DMS 273 (cell line): Measurements from ENCODE around the gene LRRK1.

Source experiments
- DNase-seq: peaks from one replicate; lab custom pipeline; 2025; ENCODE audit not compliant: unreplicated experiment; lab: John Stamatoyannopoulos, UW

The LRRK1 gene

GRCh38 chr15:100890051-100890720, 29.0 kb upstream of the LRRK1 start:
- no peak for DNase-seq

GRCh38 chr15:100890850-100891249, 28.3 kb upstream of the LRRK1 start:
- no peak for DNase-seq

- DNase-seq = no peak
Measured at GRCh38 chr15:100891307-100892012, 27.7 kb upstream of the LRRK1 start.

GRCh38 chr15:100892013-100892355, 27.2 kb upstream of the LRRK1 start:
- DNase-seq = no peak

DNA sequence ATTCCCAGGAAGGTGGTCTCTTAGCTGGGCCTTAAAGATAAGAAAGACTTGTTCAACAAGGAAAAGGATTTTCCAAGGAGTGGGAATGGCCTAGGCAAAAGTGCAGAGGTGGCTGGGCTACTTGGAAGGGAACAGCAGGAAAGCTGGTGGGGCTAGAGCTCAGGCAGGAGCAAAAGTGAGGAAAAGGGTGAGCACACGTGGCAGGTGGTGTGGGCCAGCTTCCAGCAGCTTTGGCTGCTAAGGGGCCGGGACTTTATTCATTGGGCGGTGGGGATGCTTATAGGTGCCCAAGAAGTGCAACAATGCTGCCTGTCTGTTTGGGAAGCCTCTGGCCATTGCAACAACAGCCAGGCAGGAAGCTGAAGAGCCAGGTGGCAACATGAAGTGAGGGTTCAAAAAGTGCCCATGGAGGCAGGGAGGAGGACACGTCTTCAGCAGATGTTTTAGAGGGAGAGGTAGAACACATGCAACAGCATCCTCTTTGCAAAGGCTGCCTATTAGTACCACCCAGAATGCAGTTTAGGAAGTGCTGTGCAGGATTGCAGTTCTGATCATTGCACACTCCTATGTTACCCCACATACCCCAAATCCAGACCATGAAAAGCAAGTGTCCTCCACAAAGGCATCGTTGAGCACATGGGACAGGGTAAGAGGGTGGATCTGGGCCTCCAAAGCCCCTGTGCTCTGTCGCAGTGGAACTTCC, 25.7 kb upstream of the LRRK1 start:
- no peak for DNase-seq

- no peak for DNase-seq
Measured at GRCh38 chr15:100893964-100894295, 25.2 kb upstream of the LRRK1 start.

DNA sequence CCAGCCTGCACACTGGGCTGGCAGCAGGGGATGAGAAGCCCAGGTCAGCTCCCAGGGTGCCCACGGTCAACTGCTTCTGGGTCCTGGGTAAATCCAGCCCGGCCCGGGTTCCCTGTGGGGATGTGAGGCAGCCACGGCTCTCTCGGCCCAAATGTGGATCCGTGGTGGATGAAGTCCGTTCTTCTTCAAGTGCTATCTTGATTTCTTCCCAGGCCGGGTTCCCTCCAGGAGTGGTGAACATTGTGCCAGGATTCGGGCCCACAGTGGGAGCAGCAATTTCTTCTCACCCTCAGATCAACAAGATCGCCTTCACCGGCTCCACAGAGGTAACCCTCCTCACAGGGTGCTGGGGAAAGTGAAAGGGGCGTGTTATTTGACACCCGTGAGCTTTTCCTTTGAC, 23.4 kb upstream of the LRRK1 start:
- no peak for DNase-seq

DNA sequence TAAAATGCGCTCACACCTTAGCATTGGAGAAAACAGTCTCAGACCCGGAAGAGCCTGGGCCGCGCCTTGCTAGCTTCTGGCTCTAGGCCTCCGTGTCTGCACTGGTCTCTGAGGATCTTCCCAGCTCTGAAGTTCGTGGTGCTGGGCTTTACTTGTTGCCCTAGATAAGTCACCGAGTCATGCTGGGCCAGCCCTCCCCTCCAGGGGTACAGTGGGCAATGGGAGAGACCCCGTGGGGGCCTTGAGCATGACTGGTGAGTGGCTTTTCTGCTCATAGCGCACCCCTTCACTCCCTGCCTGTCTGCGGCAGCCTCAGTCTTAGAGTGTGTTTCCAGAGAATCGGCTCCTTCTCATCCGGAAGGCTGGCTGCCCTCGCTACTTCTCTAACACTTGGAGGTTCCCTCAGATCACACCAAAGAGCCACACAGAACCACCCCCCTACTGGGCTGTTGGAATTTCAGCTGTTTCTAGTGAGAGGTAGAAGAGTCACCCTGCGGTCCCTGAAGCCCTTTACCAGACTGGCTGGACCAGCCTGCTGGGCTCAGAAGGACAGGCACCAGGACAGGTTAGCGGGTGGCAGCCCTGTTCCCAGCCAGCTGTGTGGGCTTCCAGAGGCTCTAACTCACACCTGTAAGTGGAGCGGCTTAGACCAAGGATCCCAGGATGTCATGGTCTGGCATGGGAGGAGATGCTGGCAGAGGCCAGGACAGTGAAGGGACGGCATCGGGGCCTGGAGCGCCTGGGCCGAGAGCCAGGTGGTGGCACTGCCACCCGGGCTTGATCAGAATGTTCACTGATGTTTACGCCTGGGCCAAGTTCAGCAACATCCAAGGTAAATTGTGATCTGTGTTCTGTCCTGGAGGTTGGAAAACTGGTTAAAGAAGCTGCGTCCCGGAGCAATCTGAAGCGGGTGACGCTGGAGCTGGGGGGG, 21.7 kb upstream of the LRRK1 start:
- no peak for DNase-seq

GRCh38 chr15:100898152-100898490, 21.0 kb upstream of the LRRK1 start:
- peak; percentile 10 for DNase-seq

DNA sequence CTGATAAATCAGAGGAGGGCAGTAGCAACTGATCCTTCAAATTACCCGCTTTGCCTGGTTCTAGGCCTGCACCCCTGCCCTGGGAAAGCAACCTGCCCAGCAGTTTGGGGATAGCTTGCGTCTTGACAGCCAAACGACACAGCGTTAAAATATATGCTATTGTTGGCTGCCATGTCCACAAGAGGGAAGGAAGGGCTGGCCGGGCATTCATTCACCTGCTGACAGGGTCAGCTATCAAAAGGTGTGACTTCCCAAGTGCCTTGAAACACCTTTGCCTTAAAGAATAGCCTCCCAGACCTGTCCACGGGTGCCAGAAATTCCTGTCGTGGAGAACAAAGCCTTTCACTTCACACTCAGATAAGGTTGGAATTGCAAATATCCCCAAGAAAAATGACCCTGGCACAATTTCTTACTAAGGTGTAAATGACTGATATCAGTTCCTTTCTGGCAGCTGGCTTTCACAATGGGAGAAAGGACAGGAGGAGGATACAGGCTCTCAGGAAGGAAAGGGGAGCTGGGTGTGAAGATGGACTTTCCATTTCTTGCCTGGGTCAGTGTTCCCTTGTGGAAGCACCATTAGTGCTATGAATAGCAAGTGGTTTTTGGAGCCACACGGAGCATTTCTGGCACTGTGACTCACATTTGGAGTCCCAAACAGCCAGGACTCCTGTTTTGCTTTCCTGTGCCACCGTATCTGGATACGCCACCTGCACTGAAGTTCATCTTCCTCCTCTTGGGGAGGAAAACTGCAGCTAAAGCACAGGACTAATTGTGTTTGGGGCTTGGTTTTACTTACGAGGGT, 20.3 kb upstream of the LRRK1 start:
- no peak for DNase-seq

DNA sequence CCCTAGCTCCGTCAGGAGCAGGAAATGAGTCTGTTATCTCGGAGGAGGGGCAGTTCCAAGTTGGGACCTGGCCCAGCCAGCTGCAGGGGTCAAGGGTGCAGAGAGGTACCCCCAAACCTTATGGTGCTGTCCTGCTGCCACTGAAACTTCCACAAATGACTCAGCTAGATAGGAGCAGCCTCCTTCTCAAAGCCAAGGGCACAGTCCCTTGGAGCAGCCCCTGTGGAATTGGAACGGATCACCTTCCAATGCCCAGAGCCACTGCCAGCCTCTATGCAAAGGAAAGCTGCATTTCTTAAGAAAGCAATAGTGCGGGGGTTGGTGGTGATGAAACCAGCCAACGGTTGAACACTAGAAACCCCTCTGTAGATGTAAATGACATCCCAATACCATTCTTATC, 19.6 kb upstream of the LRRK1 start:
- no peak for DNase-seq

GRCh38 chr15:100900136-100900794, 18.9 kb upstream of the LRRK1 start:
- peak; percentile 41 for DNase-seq

GRCh38 chr15:100900795-100901169, 18.4 kb upstream of the LRRK1 start:
- DNase-seq = peak; percentile 9

DNA sequence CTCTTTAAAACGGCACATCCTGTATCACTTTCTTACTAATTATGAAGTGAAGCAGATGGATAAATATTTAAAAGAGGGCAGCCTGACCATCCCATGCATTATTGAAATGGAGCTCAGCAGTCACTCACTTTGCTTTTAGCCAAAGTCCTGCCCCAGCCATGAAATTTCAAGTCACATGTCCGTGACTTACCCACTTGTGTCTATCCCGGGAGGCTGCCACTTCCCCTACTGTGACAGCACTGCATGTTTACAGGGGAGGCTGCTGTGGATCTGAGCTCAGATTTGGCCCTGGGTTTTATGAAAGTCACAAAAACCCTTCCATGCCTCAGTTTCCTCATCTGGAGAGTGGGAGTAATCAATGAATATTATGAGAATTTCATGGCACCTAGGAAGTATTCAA, 17.9 kb upstream of the LRRK1 start:
- DNase-seq = no peak

DNA sequence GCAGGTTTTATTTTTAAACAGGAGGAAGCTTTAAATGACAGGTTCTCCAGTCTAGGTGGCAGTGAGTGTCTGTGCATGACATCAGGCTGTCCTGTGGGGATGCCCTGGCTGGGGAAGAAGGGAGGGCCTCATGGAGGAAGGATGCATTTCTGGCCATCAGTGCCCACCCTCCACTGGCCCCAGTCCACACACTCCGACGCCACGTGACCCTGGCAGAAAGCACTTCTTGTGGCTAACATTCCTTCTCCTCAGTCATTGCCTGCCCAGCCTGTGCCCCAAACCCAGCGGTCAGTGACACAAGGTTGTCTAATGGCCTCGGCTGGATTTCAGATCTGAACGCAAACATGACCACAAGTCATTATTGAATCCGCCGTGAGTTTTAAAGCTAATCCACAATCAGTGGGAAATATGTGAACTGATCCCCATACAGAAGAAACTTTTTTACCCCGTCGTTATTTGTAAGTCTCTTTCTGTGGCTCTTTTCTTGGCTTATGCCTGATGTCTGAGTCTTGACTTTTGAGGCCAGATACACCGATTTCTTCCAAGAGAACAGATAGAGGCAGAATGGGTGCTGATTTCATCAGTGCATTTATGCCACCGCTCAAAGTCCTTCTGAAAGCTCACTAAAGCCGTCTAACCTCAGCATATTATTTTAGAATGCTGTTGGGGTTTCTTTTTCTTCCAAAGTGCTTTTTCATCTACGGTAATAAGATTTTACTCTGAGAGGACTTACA, 17.3 kb upstream of the LRRK1 start:
- peak; percentile 28 for DNase-seq

DNA sequence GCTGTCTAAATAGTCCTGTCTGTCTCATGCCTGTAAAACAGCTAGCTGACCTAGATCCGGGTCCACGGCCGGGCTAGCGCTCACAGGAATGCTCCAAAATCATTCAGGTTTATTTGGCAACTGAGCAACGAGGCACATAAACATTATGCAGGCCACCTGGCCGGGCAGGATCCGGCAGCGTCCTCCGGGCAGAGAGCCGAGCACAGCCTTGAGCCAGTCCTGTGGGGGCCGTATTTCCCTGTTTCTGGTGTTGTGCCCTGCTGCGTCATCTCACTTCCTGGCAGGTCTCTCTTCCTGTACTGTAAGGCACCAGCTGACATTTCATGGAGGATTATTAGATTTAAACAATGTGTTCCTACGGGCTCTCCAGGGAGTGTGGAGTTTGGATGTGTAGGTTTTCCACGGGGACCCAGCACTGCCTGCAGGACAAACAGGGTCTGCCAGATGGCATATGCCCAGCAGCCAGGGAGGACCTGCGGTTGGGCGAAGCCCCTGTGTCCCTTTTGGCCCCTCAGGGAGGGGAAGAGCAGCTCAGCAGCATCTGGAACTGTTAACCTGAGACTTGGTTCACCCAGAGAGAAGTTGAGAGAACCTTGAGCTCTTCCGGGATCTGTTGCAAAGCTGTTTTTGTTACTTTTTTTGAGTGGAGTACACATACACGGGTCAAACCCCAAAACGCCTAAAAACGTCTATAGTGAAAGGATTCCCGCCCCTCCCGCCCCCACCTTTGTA, 16.6 kb upstream of the LRRK1 start:
- peak; percentile 92 for DNase-seq

DNA sequence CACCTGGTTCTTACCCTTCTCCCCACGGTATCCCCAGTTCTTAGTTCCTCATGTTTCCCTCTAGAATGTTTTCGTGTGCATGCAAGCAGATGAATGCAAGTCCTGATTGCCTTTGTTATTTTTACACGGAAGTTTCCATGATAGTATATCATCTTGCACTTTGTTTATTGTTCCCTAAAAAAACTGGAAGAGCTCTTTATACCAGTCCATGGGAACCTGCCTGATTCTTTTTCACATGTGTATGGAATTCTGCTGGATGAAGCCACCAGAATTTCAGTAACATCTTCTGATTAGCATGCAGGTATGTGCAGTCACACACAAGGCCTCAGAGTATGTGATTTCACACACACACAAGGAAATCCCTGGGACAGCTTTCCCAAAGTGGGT, 16.0 kb upstream of the LRRK1 start:
- peak; percentile 16 for DNase-seq

DNA sequence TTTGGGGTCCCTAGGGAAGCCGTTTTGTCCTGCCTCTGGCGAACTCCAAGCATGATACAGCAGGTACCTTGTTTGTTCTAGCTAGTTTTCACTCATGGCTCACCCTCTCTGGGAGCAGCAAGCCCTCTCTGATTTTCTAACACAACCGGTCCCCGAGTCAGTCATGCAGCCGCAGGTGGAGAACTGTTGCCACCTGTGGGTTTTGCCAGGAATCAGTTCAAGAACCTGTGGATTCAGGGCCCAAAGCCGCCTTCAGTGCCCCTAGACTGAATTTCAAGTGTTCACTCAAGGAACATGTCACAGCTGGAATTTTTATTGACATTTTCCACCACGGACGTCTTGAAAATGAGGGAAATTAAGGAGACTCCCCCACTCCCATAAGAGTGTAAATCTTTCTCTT, 13.3 kb upstream of the LRRK1 start:
- no peak for DNase-seq

- no peak for DNase-seq
Measured at GRCh38 chr15:100908466-100908865, 10.7 kb upstream of the LRRK1 start.
